ENCODE results near the gene PPARD. TPM values are rescaled to one million over a fixed set of nuclear protein-coding genes. Genes with fewer than 3 reads are reported as not detected.
A peak's percentile ranks its signal among the peaks of the same experiment; 100 is the strongest.
"Not testable (repeated sequence)": the region's sequence is repeated elsewhere in the genome, so short reads cannot be mapped to it uniquely, and the experiment has no call there.

Gene PPARD
- total RNA-seq, 3 donors from 2014 or later (not counting 1 experiment from before 2014, with no cell fraction given) = 14.4 to 20.4 (median 18.8) TPM

- Histone ChIP-seq H3K4me3 (ENCODE audit: low read length) (no peak overlapping the region), H3K9me3 (ENCODE audit: control insufficient read depth, insufficient read depth, low read length) (no peaks in the 10 kb centered on the region), H3K27me3 (ENCODE audit: control insufficient read depth, insufficient read depth, low read length) (no peaks in the 10 kb centered on the region), H3K27ac (ENCODE audit: low read length) (no peak overlapping the region), H3K36me3 (ENCODE audit: control insufficient read depth, insufficient read depth, low read length) (no peaks in the 10 kb centered on the region), H3K4me1 (ENCODE audit: control insufficient read depth, insufficient read depth, low read length) (peaks cover 25% of the 10 kb centered on the region)
- Mint-ChIP-seq H3K27ac (peak overlapping the region in 1 of 2 donors; percentile 9), H3K27me3 (ENCODE audit: low read depth in 2 of 2) (no peaks in the 10 kb centered on the region), H3K36me3 (no peaks in the 10 kb centered on the region), H3K9me3 (no peaks in the 10 kb centered on the region), H3K4me1 (peaks cover 14 to 33% of the 10 kb centered on the region in 2 donors), H3K4me3 (no peak overlapping the region)
- over 99% methylated on average over 5 of the region's 5 CpGs for WGBS (ENCODE audit: insufficient coverage)
- ATAC-seq (no peak), DNase-seq (no peak)
- intact Hi-C loops (cut with micrococcal nuclease) = no loop called here
- no peak for TF ChIP-seq CTCF (IDR thresholded peaks at IDR 0.05)
Measured at GRCh38 chr6:35388772-35389352, 46.5 kb downstream of the PPARD start.

DNA sequence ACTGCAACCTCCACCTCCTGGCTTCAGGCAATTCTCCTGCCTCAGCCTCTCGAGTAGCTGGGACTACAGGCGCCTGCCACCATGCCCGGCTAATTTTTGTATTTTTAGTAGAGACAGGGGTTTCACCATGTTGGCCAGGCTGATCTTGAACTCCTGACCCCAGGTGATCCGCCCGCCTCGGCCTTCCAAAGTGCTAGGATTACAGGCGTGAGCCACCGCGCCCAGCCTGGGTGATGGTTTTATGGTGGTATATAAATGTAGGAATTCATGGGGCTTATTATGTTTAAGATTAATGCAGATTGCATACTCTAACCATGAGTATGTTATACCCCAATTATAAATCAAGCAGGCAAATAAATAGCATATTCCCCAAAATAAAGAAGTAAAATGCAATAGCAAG, 47.0 kb downstream of the PPARD start:
- H3K9me3 ChIP-seq (ENCODE audit: control insufficient read depth, insufficient read depth, low read length); H3K27me3 Mint-ChIP-seq (ENCODE audit: low read depth in 2 of 2); H3K27me3 ChIP-seq (ENCODE audit: control insufficient read depth, insufficient read depth, low read length); intact Hi-C loops (cut with micrococcal nuclease); ATAC-seq; H3K4me3 ChIP-seq (ENCODE audit: low read length); H3K27ac ChIP-seq (ENCODE audit: low read length); H3K36me3 ChIP-seq (ENCODE audit: control insufficient read depth, insufficient read depth, low read length); H3K27ac Mint-ChIP-seq; H3K4me3 Mint-ChIP-seq; H3K36me3 Mint-ChIP-seq; DNase-seq; H3K9me3 Mint-ChIP-seq: not testable (repeated sequence)
- H3K4me1 Mint-ChIP-seq = peaks cover 19 to 38% of the 10 kb centered on the region in 2 donors
- WGBS (ENCODE audit: insufficient coverage) = 98% methylated on average over 7 of the region's 9 CpGs
- peaks cover 30% of the 10 kb centered on the region for H3K4me1 ChIP-seq (ENCODE audit: control insufficient read depth, insufficient read depth, low read length)

DNA sequence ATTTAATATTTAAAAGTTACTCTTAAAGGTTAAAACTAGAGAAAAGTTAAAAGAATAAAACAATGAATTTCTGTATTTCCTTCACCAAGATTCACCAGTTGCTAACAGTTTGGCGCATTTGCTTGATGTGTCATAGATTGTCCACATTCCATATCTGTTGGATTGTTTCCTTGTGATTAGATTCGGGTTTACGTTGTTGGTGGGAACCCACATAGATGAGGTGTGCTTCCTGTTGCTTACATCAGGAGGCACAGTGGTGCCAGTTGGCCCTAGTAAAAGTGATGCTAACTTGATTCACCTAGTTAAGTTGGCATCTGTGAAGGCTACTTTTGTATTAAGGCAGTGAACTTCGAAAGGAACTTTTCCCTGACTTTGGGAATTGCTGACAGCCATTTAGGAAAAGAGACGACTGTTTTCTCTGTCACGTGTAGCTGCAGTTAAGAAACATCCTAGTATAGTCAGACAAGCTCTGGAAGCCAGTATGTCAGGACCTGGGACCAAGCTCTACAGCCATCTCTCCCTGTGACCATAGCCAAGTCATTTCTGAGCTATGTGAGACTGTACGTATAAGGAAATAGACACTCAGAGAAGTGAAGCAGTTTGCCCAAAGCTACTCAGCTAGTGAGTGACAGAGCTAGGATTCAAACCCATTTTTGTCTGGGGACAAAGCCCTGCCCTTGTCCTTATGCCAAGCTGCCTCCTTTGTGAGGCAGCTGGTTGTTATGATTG, 49.0 kb downstream of the PPARD start:
- no peak overlapping the region for H3K27ac ChIP-seq (ENCODE audit: low read length)
- DNase-seq (peak in 1 of 2 donors; percentile 54), ATAC-seq (peak; percentile 42 to 57 (median 57))
- peak overlapping the region in 1 of 2 donors; percentile 44 for H3K27ac Mint-ChIP-seq
- H3K4me3 Mint-ChIP-seq = no peak overlapping the region
- no peaks in the 10 kb centered on the region for H3K36me3 ChIP-seq (ENCODE audit: control insufficient read depth, insufficient read depth, low read length)
- intact Hi-C loops (cut with micrococcal nuclease) = loop anchor here (5.0 kb wide), 1 partner anchor 61 kb away; the partner anchor contains the start of gene FANCE
- H3K4me1 Mint-ChIP-seq = peaks cover 19 to 40% of the 10 kb centered on the region in 2 donors
- no peak overlapping the region for H3K4me3 ChIP-seq (ENCODE audit: low read length)
- peaks cover 31% of the 10 kb centered on the region for H3K4me1 ChIP-seq (ENCODE audit: control insufficient read depth, insufficient read depth, low read length)
- WGBS (ENCODE audit: insufficient coverage) = 72% methylated on average over 7 of the region's 7 CpGs
- H3K27me3 ChIP-seq (ENCODE audit: control insufficient read depth, insufficient read depth, low read length) = no peaks in the 10 kb centered on the region
- no peaks in the 10 kb centered on the region for H3K27me3 Mint-ChIP-seq (ENCODE audit: low read depth in 2 of 2)
- no peaks in the 10 kb centered on the region for H3K9me3 Mint-ChIP-seq
- TF ChIP-seq CTCF (IDR thresholded peaks at IDR 0.05) = no peak
- H3K36me3 Mint-ChIP-seq = no peaks in the 10 kb centered on the region
- no peaks in the 10 kb centered on the region for H3K9me3 ChIP-seq (ENCODE audit: control insufficient read depth, insufficient read depth, low read length)

GRCh38 chr6:35392111-35392702, 49.8 kb downstream of the PPARD start:
- H3K4me1 ChIP-seq (ENCODE audit: control insufficient read depth, insufficient read depth, low read length) = peaks cover 31% of the 10 kb centered on the region
- H3K36me3 ChIP-seq (ENCODE audit: control insufficient read depth, insufficient read depth, low read length) = no peaks in the 10 kb centered on the region
- H3K9me3 ChIP-seq (ENCODE audit: control insufficient read depth, insufficient read depth, low read length) = no peaks in the 10 kb centered on the region
- Mint-ChIP-seq H3K4me1 (peaks cover 19 to 45% of the 10 kb centered on the region in 2 donors), H3K27ac (peak overlapping the region in 1 of 2 donors; percentile 90), H3K9me3 (no peaks in the 10 kb centered on the region), H3K4me3 (no peak overlapping the region), H3K36me3 (no peaks in the 10 kb centered on the region), H3K27me3 (ENCODE audit: low read depth in 2 of 2) (no peaks in the 10 kb centered on the region)
- intact Hi-C loops (cut with micrococcal nuclease) = loop anchor here (5.0 kb wide), 1 partner anchor 60 kb away; the partner anchor contains the start of gene FANCE
- ATAC-seq (no peak), DNase-seq (no peak)
- no peak overlapping the region for H3K27ac ChIP-seq (ENCODE audit: low read length)
- H3K27me3 ChIP-seq (ENCODE audit: control insufficient read depth, insufficient read depth, low read length) = no peaks in the 10 kb centered on the region
- no peak overlapping the region for H3K4me3 ChIP-seq (ENCODE audit: low read length)
- TF ChIP-seq CTCF (IDR thresholded peaks at IDR 0.05) = no peak
- WGBS (ENCODE audit: insufficient coverage) = 99% methylated on average over 12 of the region's 12 CpGs
